ENCODE results near the gene KCNIP3. TPM values are rescaled to one million over a fixed set of nuclear protein-coding genes. Genes with fewer than 3 reads are reported as not detected.
"Not testable (repeated sequence)": the region's sequence is repeated elsewhere in the genome, so short reads cannot be mapped to it uniquely, and the experiment has no call there.

KCNIP3 gene
- total and polyA plus RNA-seq, 2 donors (not counting 1 experiment from before 2014, with no cell fraction given), result not detected

DNA sequence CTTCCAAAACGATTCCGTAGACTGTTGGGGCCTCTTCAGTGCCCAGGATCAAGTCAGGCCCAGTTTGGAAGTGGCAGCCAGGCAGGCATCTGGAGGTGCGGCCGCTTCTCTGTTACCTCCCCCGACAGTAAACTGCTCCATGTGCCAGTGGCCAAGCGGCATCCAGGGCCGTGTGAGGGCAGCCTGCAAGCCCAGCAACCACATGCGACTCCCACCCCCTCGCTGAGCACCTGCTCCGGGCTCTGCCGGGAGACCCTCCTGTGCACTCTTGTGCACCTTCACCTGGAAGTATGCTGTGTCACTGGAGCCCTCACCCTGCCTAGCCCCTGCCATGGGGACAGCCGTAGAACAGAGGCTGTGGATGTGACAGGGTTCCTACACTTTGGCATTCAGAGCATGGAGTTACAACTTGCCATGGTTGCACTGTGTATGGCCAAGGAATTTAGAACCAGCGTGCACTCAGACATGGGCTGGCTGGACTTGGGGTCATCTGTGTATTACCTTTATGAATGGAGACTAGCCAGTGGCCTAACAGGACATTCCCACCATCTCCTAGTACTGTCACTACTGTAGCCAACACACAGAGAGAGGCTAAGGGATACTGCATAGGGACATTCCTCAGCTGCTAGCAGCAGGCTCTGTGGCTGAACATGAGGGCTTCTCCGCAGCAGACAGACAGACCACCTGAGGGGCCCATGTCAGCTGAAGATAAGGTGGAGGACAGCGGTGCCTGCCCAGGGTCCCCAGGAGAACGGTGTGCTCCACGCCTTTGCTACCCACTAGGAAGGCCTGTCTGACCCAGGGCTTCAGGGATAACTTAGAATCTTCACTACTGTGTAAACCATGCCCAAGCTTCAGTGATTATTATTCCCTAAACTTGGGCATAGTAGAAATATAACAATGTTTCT, 80.3 kb downstream of the KCNIP3 start:
- Mint-ChIP-seq H3K9me3 (ENCODE audit: insufficient read depth) (no peaks in the 10 kb centered on the region), H3K27me3 (peaks cover 11% of the 10 kb centered on the region), H3K4me1 (no peaks in the 10 kb centered on the region), H3K4me3 (no peak overlapping the region), H3K27ac (no peak overlapping the region)
- intact Hi-C loops (cut with micrococcal nuclease), result no loop called here
- CTCF ChIA-PET, result no interaction called here
- Histone ChIP-seq H3K4me3 (ENCODE audit: control extremely low read depth in 1 of 5, extremely low read depth in 1 of 5, insufficient read depth in 1 of 5, low read depth in 2 of 5, low read length in 4 of 5) (no peak overlapping the region), H3K79me2 (ENCODE audit: control insufficient read depth, insufficient read depth, low read length) (no peaks in the 10 kb centered on the region), H3K9ac (ENCODE audit: low read length) (no peak overlapping the region), H2AFZ (ENCODE audit: insufficient read depth, low read depth, low read length, poor library complexity, severe bottlenecking) (no peak overlapping the region), H3K9me3 (ENCODE audit: control extremely low read depth in 1 of 3, control insufficient read depth in 2 of 3, insufficient read depth in 1 of 3, low read length in 2 of 3) (peaks cover 0 to 4% (median 0%) of the 10 kb centered on the region in 3 donors), H3K27ac (ENCODE audit: low read length in 2 of 2) (no peak overlapping the region), H3K4me2 (replicated peaks; ENCODE audit: low read depth, low read length, poor library complexity, severe bottlenecking) (no peak overlapping the region), H3K27me3 (replicated peaks in 1 of 4; ENCODE audit: control extremely low read depth in 1 of 4, control insufficient read depth in 3 of 4, insufficient read depth in 4 of 4, low read length in 3 of 4) (peaks cover 0 to 6% (median 0%) of the 10 kb centered on the region in 4 experiments), H4K20me1 (ENCODE audit: control insufficient read depth, insufficient read depth, low read length, poor library complexity, severe bottlenecking) (no peaks in the 10 kb centered on the region), H3K4me1 (ENCODE audit: control insufficient read depth in 2 of 2, insufficient read depth in 2 of 2, low read length in 2 of 2) (no peaks in the 10 kb centered on the region), H3K36me3 (replicated peaks in 1 of 2; ENCODE audit: control extremely low read depth in 1 of 2, control insufficient read depth in 1 of 2, extremely low read depth in 1 of 2, insufficient read depth in 2 of 2, low read length in 1 of 2) (no peaks in the 10 kb centered on the region)
- TF ChIP-seq, protein P1, sequence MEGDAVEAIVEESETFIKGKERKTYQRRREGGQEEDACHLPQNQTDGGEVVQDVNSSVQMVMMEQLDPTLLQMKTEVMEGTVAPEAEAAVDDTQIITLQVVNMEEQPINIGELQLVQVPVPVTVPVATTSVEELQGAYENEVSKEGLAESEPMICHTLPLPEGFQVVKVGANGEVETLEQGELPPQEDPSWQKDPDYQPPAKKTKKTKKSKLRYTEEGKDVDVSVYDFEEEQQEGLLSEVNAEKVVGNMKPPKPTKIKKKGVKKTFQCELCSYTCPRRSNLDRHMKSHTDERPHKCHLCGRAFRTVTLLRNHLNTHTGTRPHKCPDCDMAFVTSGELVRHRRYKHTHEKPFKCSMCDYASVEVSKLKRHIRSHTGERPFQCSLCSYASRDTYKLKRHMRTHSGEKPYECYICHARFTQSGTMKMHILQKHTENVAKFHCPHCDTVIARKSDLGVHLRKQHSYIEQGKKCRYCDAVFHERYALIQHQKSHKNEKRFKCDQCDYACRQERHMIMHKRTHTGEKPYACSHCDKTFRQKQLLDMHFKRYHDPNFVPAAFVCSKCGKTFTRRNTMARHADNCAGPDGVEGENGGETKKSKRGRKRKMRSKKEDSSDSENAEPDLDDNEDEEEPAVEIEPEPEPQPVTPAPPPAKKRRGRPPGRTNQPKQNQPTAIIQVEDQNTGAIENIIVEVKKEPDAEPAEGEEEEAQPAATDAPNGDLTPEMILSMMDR (IDR thresholded peaks at IDR 0.05), result no peak
- no peak for TF ChIP-seq EZH2 (IDR thresholded peaks at IDR 0.05; ENCODE audit: borderline replicate concordance, insufficient read depth, low read depth, low read length, poor library complexity, severe bottlenecking)
- WGBS (ENCODE audit: insufficient coverage), result 94% methylated on average over 16 of the region's 17 CpGs
- POLR2A ChIA-PET, result no interaction called here
- no peak for DNase-seq
- ATAC-seq (ENCODE audit: low read depth), result no peak

DNA sequence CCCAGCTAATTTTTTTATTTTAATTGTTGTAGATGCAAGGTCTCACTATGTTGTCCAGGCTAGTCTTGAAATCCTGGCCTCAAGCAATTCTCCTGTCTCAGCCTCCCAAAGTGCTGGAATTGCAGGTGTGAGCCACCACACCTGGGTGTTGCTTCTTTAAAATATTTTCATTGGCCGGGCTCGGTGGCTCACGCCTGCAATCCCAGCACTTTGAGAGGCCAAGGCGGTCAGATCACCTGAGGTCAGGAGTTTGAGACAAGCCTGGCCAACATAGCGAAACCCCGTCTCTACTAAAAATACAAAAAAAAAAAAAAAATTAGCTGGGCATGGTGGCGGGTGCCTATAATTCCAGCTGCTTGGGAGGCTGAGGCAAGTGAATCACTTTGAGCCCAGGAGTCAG, 81.1 kb downstream of the KCNIP3 start:
- H3K27me3 Mint-ChIP-seq; H3K9ac ChIP-seq (ENCODE audit: low read length); H3K27me3 ChIP-seq (replicated peaks in 1 of 4; ENCODE audit: control extremely low read depth in 1 of 4, control insufficient read depth in 3 of 4, insufficient read depth in 4 of 4, low read length in 3 of 4); DNase-seq; H3K4me3 Mint-ChIP-seq; H3K27ac ChIP-seq (ENCODE audit: low read length in 2 of 2); H3K27ac Mint-ChIP-seq; H3K4me3 ChIP-seq (ENCODE audit: control extremely low read depth in 1 of 5, extremely low read depth in 1 of 5, insufficient read depth in 1 of 5, low read depth in 2 of 5, low read length in 4 of 5); POLR2A ChIA-PET; intact Hi-C loops (cut with micrococcal nuclease); ATAC-seq (ENCODE audit: low read depth); H3K36me3 ChIP-seq (replicated peaks in 1 of 2; ENCODE audit: control extremely low read depth in 1 of 2, control insufficient read depth in 1 of 2, extremely low read depth in 1 of 2, insufficient read depth in 2 of 2, low read length in 1 of 2); H4K20me1 ChIP-seq (ENCODE audit: control insufficient read depth, insufficient read depth, low read length, poor library complexity, severe bottlenecking); H3K4me1 Mint-ChIP-seq; H3K9me3 ChIP-seq (ENCODE audit: control extremely low read depth in 1 of 3, control insufficient read depth in 2 of 3, insufficient read depth in 1 of 3, low read length in 2 of 3); H2AFZ ChIP-seq (ENCODE audit: insufficient read depth, low read depth, low read length, poor library complexity, severe bottlenecking); H3K79me2 ChIP-seq (ENCODE audit: control insufficient read depth, insufficient read depth, low read length); CTCF ChIA-PET; H3K9me3 Mint-ChIP-seq (ENCODE audit: insufficient read depth); H3K4me1 ChIP-seq (ENCODE audit: control insufficient read depth in 2 of 2, insufficient read depth in 2 of 2, low read length in 2 of 2); H3K4me2 ChIP-seq (replicated peaks; ENCODE audit: low read depth, low read length, poor library complexity, severe bottlenecking): not testable (repeated sequence)
- 100% methylated on average over 3 of the region's 7 CpGs for WGBS (ENCODE audit: insufficient coverage)

Measured in B cell (primary cell).